Raji (cell line): ENCODE data around the gene CNN2.

ENCODE experiments used
- POLR2A ChIP-seq: IDR thresholded peaks from 2 replicates; pipeline ENCODE4 v1.6.1; 2011; ENCODE audit warnings: low read depth, low read length, control low read depth; ENCODE audit not compliant: insufficient read depth

Gene CNN2

GRCh38 chr19:1068009-1069001 is 41.9 kb downstream of the CNN2 start:
- no peak for TF ChIP-seq POLR2A

GRCh38 chr19:1069009-1069779 is 42.8 kb downstream of the CNN2 start:
- peak; percentile 84 for TF ChIP-seq POLR2A

GRCh38 chr19:1070576-1070930 is 44.1 kb downstream of the CNN2 start:
- no peak for TF ChIP-seq POLR2A

GRCh38 chr19:1070931-1071791 is 44.8 kb downstream of the CNN2 start:
- no peak for TF ChIP-seq POLR2A

GRCh38 chr19:1072371-1073015 is 46.1 kb downstream of the CNN2 start:
- TF ChIP-seq POLR2A, result no peak

GRCh38 chr19:1073063-1073955 is 46.9 kb downstream of the CNN2 start:
- no peak for TF ChIP-seq POLR2A

GRCh38 chr19:1073956-1074517 is 47.6 kb downstream of the CNN2 start:
- TF ChIP-seq POLR2A, result no peak

GRCh38 chr19:1074544-1075283 is 48.3 kb downstream of the CNN2 start:
- 0 out of 2 replicates have a peak, but pooled peaks have one; percentile 14 for TF ChIP-seq POLR2A

- no peak for TF ChIP-seq POLR2A
These were observed 49.6 kb downstream of the CNN2 start for GRCh38 chr19:1076046-1076386.

GRCh38 chr19:1076951-1077350 is 50.5 kb downstream of the CNN2 start:
- 0 out of 2 replicates have a peak, but pooled peaks have one; percentile 19 for TF ChIP-seq POLR2A

- TF ChIP-seq POLR2A, result no peak
These were observed 53.2 kb downstream of the CNN2 start for GRCh38 chr19:1079566-1080111.
